Neuronal stem cell (in vitro differentiated cells): Measurements from ENCODE around the gene EARS2.
"Not testable (repeated sequence)": the region's sequence is repeated elsewhere in the genome, so short reads cannot be mapped to it uniquely, and the experiment has no call there.

Experiments
- DNase-seq: peaks from one replicate; pipeline ENCODE4 v3.0.0-alpha.2; 2013; ENCODE audit warnings: low spot score
- H2AFZ ChIP-seq: one replicate; pipeline ENCODE4 v1.6.1; 2013; ENCODE audit warnings: mild to moderate bottlenecking, low read length, inconsistent platforms
- H2AK5ac ChIP-seq: 2 replicates; pipeline ENCODE4 v1.6.1; 2013; ENCODE audit warnings: low read depth, mild to moderate bottlenecking, inconsistent platforms, low read length, moderate library complexity, mixed read lengths
- H2BK120ac ChIP-seq: 2 replicates; pipeline ENCODE4 v1.6.1; 2013; ENCODE audit warnings: low read depth, mild to moderate bottlenecking, inconsistent platforms, low read length, moderate library complexity, mixed read lengths
- H2BK12ac ChIP-seq: one replicate; pipeline ENCODE4 v1.6.1; 2013; ENCODE audit warnings: low read length, inconsistent platforms
- H2BK15ac ChIP-seq: 2 replicates; pipeline ENCODE4 v1.6.1; 2013; ENCODE audit warnings: mild to moderate bottlenecking, low read length, inconsistent platforms, mixed read lengths
- H2BK5ac ChIP-seq: one replicate; pipeline ENCODE4 v1.6.1; 2013; ENCODE audit warnings: inconsistent platforms, mild to moderate bottlenecking, low read length, moderate library complexity
- H3K14ac ChIP-seq: one replicate; pipeline ENCODE4 v1.6.1; 2013; ENCODE audit warnings: low read length, inconsistent platforms
- H3K18ac ChIP-seq: 2 replicates; pipeline ENCODE4 v1.6.1; 2013; ENCODE audit warnings: low read length, inconsistent platforms
- H3K23ac ChIP-seq: 2 replicates; pipeline ENCODE4 v1.6.1; 2013; ENCODE audit warnings: low read depth, mild to moderate bottlenecking, mixed read lengths, low read length, inconsistent platforms; ENCODE audit not compliant: poor library complexity
- H3K27ac ChIP-seq: replicated peaks from 3 replicates; pipeline ENCODE4 v1.5.1; 2013; ENCODE audit warnings: low read length, inconsistent platforms
- H3K27me3 ChIP-seq, 3 experiments: 2 replicates each; pipeline ENCODE4 v1.6.1; 2013; ENCODE audit warnings: low read length in 3 of 3, mild to moderate bottlenecking in 2 of 3, inconsistent platforms in 1 of 3, low read depth in 1 of 3, mixed read lengths in 1 of 3, moderate library complexity in 1 of 3; ENCODE audit not compliant: control insufficient read depth in 3 of 3, insufficient read depth in 3 of 3
- H3K36me3 ChIP-seq, 2 donors: replicated peaks in 1 of 2; 2 replicates each; pipeline ENCODE4 v1.6.1; 2013; ENCODE audit warnings: low read length in 2 of 2; ENCODE audit not compliant: control insufficient read depth in 2 of 2, insufficient read depth in 2 of 2
- H3K4ac ChIP-seq: 2 replicates; pipeline ENCODE4 v1.6.1; 2013; ENCODE audit warnings: inconsistent platforms, mild to moderate bottlenecking, low read length, moderate library complexity
- H3K4me1 ChIP-seq, 2 donors: 1 replicate in 1 of 2; 2 replicates in 1 of 2; pipeline ENCODE4 v1.6.1; 2013; ENCODE audit warnings: low read length in 2 of 2, low read depth in 1 of 2; ENCODE audit not compliant: control insufficient read depth in 2 of 2, insufficient read depth in 1 of 2
- H3K4me2 ChIP-seq: one replicate; pipeline ENCODE4 v1.6.1; 2013; ENCODE audit warnings: mild to moderate bottlenecking, low read length, inconsistent platforms; ENCODE audit not compliant: insufficient read depth, poor library complexity, severe bottlenecking
- H3K4me3 ChIP-seq, 2 donors: 2 replicates each; pipeline ENCODE4 v1.5.1; 2013; ENCODE audit warnings: low read length in 2 of 2, mild to moderate bottlenecking in 2 of 2, inconsistent platforms in 1 of 2, moderate library complexity in 1 of 2
- H3K79me1 ChIP-seq: one replicate; pipeline ENCODE4 v1.6.1; 2013; ENCODE audit warnings: low read depth, mild to moderate bottlenecking, inconsistent platforms, low read length, moderate library complexity
- H3K9ac ChIP-seq: one replicate; pipeline ENCODE4 v1.6.1; 2013; ENCODE audit warnings: mild to moderate bottlenecking, low read depth, low read length, inconsistent platforms; ENCODE audit not compliant: poor library complexity
- H3K9me3 ChIP-seq, 2 donors: replicated peaks in 1 of 2; 2 replicates each; pipeline versions ENCODE3 to v1.6.1; 2013; ENCODE audit warnings: low read length in 2 of 2, mild to moderate bottlenecking in 2 of 2, inconsistent platforms in 1 of 2, low read depth in 1 of 2, mixed read lengths in 1 of 2, moderate library complexity in 1 of 2; ENCODE audit not compliant: control insufficient read depth in 2 of 2, insufficient read depth in 1 of 2
- H4K8ac ChIP-seq: one replicate; pipeline ENCODE4 v1.6.1; 2013; ENCODE audit warnings: low read depth, mild to moderate bottlenecking, inconsistent platforms, low read length, moderate library complexity
- H4K91ac ChIP-seq: one replicate; pipeline ENCODE4 v1.6.1; 2013; ENCODE audit warnings: low read length, low read depth, mild to moderate bottlenecking, inconsistent platforms; ENCODE audit not compliant: poor library complexity
- WGBS, 2 donors: extraction: QIAGEN DNeasy Blood & Tissue Kit; methylation state at CpG; one replicate each; pipeline ENCODE4 v1.1.7; 2013; ENCODE audit warnings: missing lambda C conversion rate in 2 of 2, mixed read lengths in 1 of 2; ENCODE audit not compliant: insufficient read length in 2 of 2, insufficient replicate concordance in 1 of 2; ENCODE audit errors: extremely low coverage in 2 of 2; 5-methylcytosine and 5-hydroxymethylcytosine counted together

The EARS2 gene

GRCh38 chr16:23485841-23486240 lies 71.3 kb downstream of the EARS2 start:
- no peak overlapping the region for H4K8ac ChIP-seq
- H3K9ac ChIP-seq, result no peak overlapping the region
- no peak overlapping the region for H3K23ac ChIP-seq
- no peak overlapping the region for H3K14ac ChIP-seq
- H2BK15ac ChIP-seq, result no peak overlapping the region
- no peak overlapping the region for H3K27ac ChIP-seq
- no peak for DNase-seq
- no peak overlapping the region for H2BK12ac ChIP-seq
- H3K4ac ChIP-seq, result no peak overlapping the region
- H4K91ac ChIP-seq, result no peak overlapping the region
- H3K4me1 ChIP-seq, result no peaks in the 10 kb centered on the region
- no peak overlapping the region for H2BK5ac ChIP-seq
- no peak overlapping the region for H2AFZ ChIP-seq
- no peak overlapping the region for H2AK5ac ChIP-seq
- H3K9me3 ChIP-seq, result no peaks in the 10 kb centered on the region
- no peaks in the 10 kb centered on the region for H3K79me1 ChIP-seq
- H3K18ac ChIP-seq, result no peak overlapping the region
- no CpG with 5 or more reads among the region's 8 CpGs for WGBS, 2 donors
- peaks cover 60 to 94% of the 10 kb centered on the region in 2 donors for H3K36me3 ChIP-seq
- no peak overlapping the region for H3K4me2 ChIP-seq
- no peaks in the 10 kb centered on the region for H3K27me3 ChIP-seq
- no peak overlapping the region for H2BK120ac ChIP-seq
- no peak overlapping the region for H3K4me3 ChIP-seq

- Histone ChIP-seq H3K4ac (no peak overlapping the region), H3K27me3 (no peaks in the 10 kb centered on the region), H3K4me3 (no peak overlapping the region), H3K79me1 (no peaks in the 10 kb centered on the region), H3K4me2 (no peak overlapping the region), H4K8ac (no peak overlapping the region), H2AFZ (no peak overlapping the region), H3K18ac (no peak overlapping the region), H2AK5ac (no peak overlapping the region), H2BK5ac (no peak overlapping the region), H2BK15ac (no peak overlapping the region), H3K4me1 (no peaks in the 10 kb centered on the region), H3K14ac (no peak overlapping the region), H3K36me3 (peaks cover 64 to 95% of the 10 kb centered on the region in 2 donors), H3K9me3 (no peaks in the 10 kb centered on the region), H2BK120ac (no peak overlapping the region), H3K9ac (no peak overlapping the region), H2BK12ac (no peak overlapping the region), H3K27ac (no peak overlapping the region), H4K91ac (no peak overlapping the region), H3K23ac (no peak overlapping the region)
- no CpG with 5 or more reads among the region's 2 CpGs for WGBS, 2 donors
- no peak for DNase-seq
Measured at GRCh38 chr16:23485257-23485614, 71.9 kb downstream of the EARS2 start.

- Histone ChIP-seq H3K27ac (no peak overlapping the region), H3K14ac (no peak overlapping the region), H3K4me2 (no peak overlapping the region), H2AK5ac (no peak overlapping the region), H3K4me3 (no peak overlapping the region), H3K36me3 (peaks cover 65 to 95% of the 10 kb centered on the region in 2 donors), H4K8ac (no peak overlapping the region), H2BK5ac (no peak overlapping the region), H3K79me1 (no peaks in the 10 kb centered on the region), H3K18ac (no peak overlapping the region), H2BK12ac (no peak overlapping the region), H2BK120ac (no peak overlapping the region), H3K23ac (no peak overlapping the region), H3K4ac (no peak overlapping the region), H3K4me1 (no peaks in the 10 kb centered on the region), H4K91ac (no peak overlapping the region), H3K27me3 (no peaks in the 10 kb centered on the region), H2AFZ (no peak overlapping the region), H3K9me3 (no peaks in the 10 kb centered on the region), H3K9ac (no peak overlapping the region), H2BK15ac (no peak overlapping the region)
- no peak for DNase-seq
- no CpG with 5 or more reads among the region's 8 CpGs for WGBS, 2 donors
Measured at GRCh38 chr16:23484510-23485256, 72.5 kb downstream of the EARS2 start.

- not testable (repeated sequence) for DNase-seq, H2AK5ac ChIP-seq, H3K9me3 ChIP-seq, H2BK12ac ChIP-seq, H3K9ac ChIP-seq, H3K79me1 ChIP-seq, H3K4ac ChIP-seq, H3K27me3 ChIP-seq, H3K4me3 ChIP-seq, H2BK15ac ChIP-seq, H2BK5ac ChIP-seq, H3K14ac ChIP-seq, H3K4me1 ChIP-seq, H3K4me2 ChIP-seq, H3K18ac ChIP-seq, H3K27ac ChIP-seq, H4K8ac ChIP-seq, H2BK120ac ChIP-seq, H4K91ac ChIP-seq, H2AFZ ChIP-seq, H3K23ac ChIP-seq
- peaks cover 71 to 95% of the 10 kb centered on the region in 2 donors for H3K36me3 ChIP-seq
- no CpG with 5 or more reads among the region's 8 CpGs for WGBS, 2 donors
Measured at GRCh38 chr16:23483492-23483891, 73.7 kb downstream of the EARS2 start.
